Hepatic stellate cell (primary cell): ENCODE results near the gene CHD3.

ENCODE experiments used
- DNase-seq: peaks from one replicate; pipeline ENCODE4 v3.0.0; 2011; ENCODE audit warnings: low spot score

CHD3 gene

GRCh38 chr17:7864995-7865650 lies 23.5 kb upstream of the CHD3 start:
- no peak for DNase-seq

GRCh38 chr17:7867881-7868329 lies 20.7 kb upstream of the CHD3 start:
- DNase-seq = no peak

- no peak for DNase-seq
Observed at GRCh38 chr17:7873051-7873450, 15.5 kb upstream of the CHD3 start.

- no peak for DNase-seq
Observed at GRCh38 chr17:7875804-7876370, 12.7 kb upstream of the CHD3 start.

- DNase-seq = no peak
Observed at GRCh38 chr17:7878234-7878633, 10.4 kb upstream of the CHD3 start.

GRCh38 chr17:7880076-7880868 lies 8.3 kb upstream of the CHD3 start:
- no peak for DNase-seq

- no peak for DNase-seq
Observed at GRCh38 chr17:7881276-7882054, 7.1 kb upstream of the CHD3 start.

- no peak for DNase-seq
Observed at GRCh38 chr17:7882068-7882467, 6.5 kb upstream of the CHD3 start.

- DNase-seq = no peak
Observed at GRCh38 chr17:7882629-7883028, 6.0 kb upstream of the CHD3 start.

GRCh38 chr17:7883781-7884386 lies 4.7 kb upstream of the CHD3 start:
- DNase-seq = peak; percentile 39

GRCh38 chr17:7884581-7885366 lies 3.8 kb upstream of the CHD3 start:
- DNase-seq = peak; percentile 28

GRCh38 chr17:7885367-7886226 lies 3.0 kb upstream of the CHD3 start:
- DNase-seq = peak; percentile 57

- DNase-seq = peak; percentile 52
Observed at GRCh38 chr17:7886227-7887037, 2.2 kb upstream of the CHD3 start.

GRCh38 chr17:7887038-7887481 lies 1.5 kb upstream of the CHD3 start:
- DNase-seq = no peak

GRCh38 chr17:7887482-7888183 lies 956 bp upstream of the CHD3 start:
- DNase-seq = peak; percentile 95

- peak; percentile 94 for DNase-seq
Observed at GRCh38 chr17:7889166-7889955, 772 bp downstream of the CHD3 start.

GRCh38 chr17:7893187-7893880 lies 4.7 kb downstream of the CHD3 start:
- no peak for DNase-seq
